Heart left ventricle (tissue), 16 donors: ENCODE data around the gene CYB5B. TPM values are rescaled to one million over a fixed set of nuclear protein-coding genes. Genes with fewer than 3 reads are reported as not detected.
A peak's percentile ranks its signal among the peaks of the same experiment; 100 is the strongest.

Experiments used
- ATAC-seq, 4 donors: fragments of 200-7000 bp; cut with Tn5 transposase; one replicate each; pipeline ENCODE4 v1.9.1; 2020 to 2022; ENCODE audit warnings: moderate library complexity in 4 of 4, mild to moderate bottlenecking in 3 of 4, moderate number of reproducible peaks in 1 of 4
- DNase-seq, 5 donors: peaks; one replicate each; pipeline ENCODE4 v3.0.0-alpha.2; 2020
- H3K27ac ChIP-seq, 12 donors: fragments of 200-600 bp; sonication (generic) in 4 of 12; one replicate each; pipeline versions ENCODE4 v1.5.0 to v1.8.0; 2016 to 2022; ENCODE audit warnings: mild to moderate bottlenecking in 2 of 12
- H3K27me3 ChIP-seq, 9 donors: fragments of 200-600 bp; sonication (generic) in 2 of 9; one replicate each; pipeline versions ENCODE4 v1.5.1 to v1.8.0; 2016 to 2022; ENCODE audit warnings: mild to moderate bottlenecking in 3 of 9
- H3K36me3 ChIP-seq, 9 donors: fragments of 200-600 bp; sonication (generic) in 2 of 9; one replicate each; pipeline versions ENCODE4 v1.5.0 to v1.8.0; 2018 to 2022; ENCODE audit warnings: mild to moderate bottlenecking in 2 of 9
- H3K4me1 ChIP-seq, 12 donors: fragments of 200-600 bp; sonication (generic) in 4 of 12; one replicate each; pipeline versions ENCODE4 v1.5.0 to v1.8.0; 2016 to 2022; ENCODE audit warnings: mild to moderate bottlenecking in 3 of 12
- H3K4me3 ChIP-seq, 12 donors: fragments of 200-600 bp; sonication (generic) in 4 of 12; one replicate each; pipeline versions ENCODE4 v1.5.0 to v1.8.0; 2017 to 2022; ENCODE audit warnings: mild to moderate bottlenecking in 9 of 12, moderate library complexity in 4 of 12
- H3K9me3 ChIP-seq, 12 donors: fragments of 200-600 bp; sonication (generic) in 4 of 12; one replicate each; pipeline versions ENCODE4 v1.5.0 to v1.8.0; 2016 to 2022; ENCODE audit warnings: mild to moderate bottlenecking in 1 of 12
- CTCF ChIP-seq, 12 donors: fragments of 200-600 bp; sonication (generic) in 4 of 12; IDR thresholded peaks; one replicate each; pipeline versions ENCODE4 v1.5.0 to v1.8.0; 2018 to 2022; ENCODE audit warnings: antibody characterized with exemption in 12 of 12, mild to moderate bottlenecking in 5 of 12
- POLR2A ChIP-seq, 2 donors: fragments of 450-650 bp; IDR thresholded peaks; one replicate each; pipeline ENCODE4 v1.6.1; 2017; ENCODE audit warnings: antibody characterized with exemption in 2 of 2, mild to moderate bottlenecking in 2 of 2, moderate library complexity in 2 of 2
- WGBS, 4 donors: extraction: QIAGEN DNeasy Blood & Tissue Kit in 2 of 4; methylation state at CpG; one replicate each; pipeline versions ENCODE4 v1.1.5 to v1.1.7; 2013 to 2018; 5-methylcytosine and 5-hydroxymethylcytosine counted together
- intact Hi-C, 10 donors: fragments of 100-400 bp; cut with DNase I; formaldehyde crosslinking; loops; one replicate each; pipeline versions ENCODE4 v1.11.1 to v1.14.2; 2022
- polyA plus RNA-seq, 2 donors: library from polyadenylated mRNA; stranded (reverse); fragments of 200-250 nt; gene quantifications; one replicate each; pipeline ENCODE4 v1.2.3, GENCODE V29; 2013
- total RNA-seq, 9 donors: library from RNA; depleted of rRNA in 2 of 9; stranded (reverse); fragments of >200 nt in 2 of 9; fragmentation: NEBNext Ultra II Directional in 3 of 9; extraction: Animal tissue kit (Norgen Biotek cat#: 25700) in 3 of 9; gene quantifications; one replicate each; pipeline versions ENCODE4 v1.1.0 to v1.2.4, GENCODE V29; 2016 to 2023
- donor health status: ischemic (EF 13 %, LVEDD 7.1; RV severe dilation, severe dysfunction).
- donor health status: healthy with polysubstance abuse.
- donor health status: DM: no; HTN: yes; CAD: no.
- donor health status: DM: no; HTN: no; CAD: no.
- donor health status: ischemic (EF 25% LVEDD 6.9; RV normal size, moderate dysfunction).
- donor health status: ischemic (EF 25% LVEDD 5.7; RV mildly dilated, moderate dysfunction).
- donor health status: healthy.
- donor health status: DM: yes; HTN: yes; CAD: no.
- donor health status: ischemic (EF 35%, LVEDD 5.7; RV mildly dilated, moderate dysfunction).
- donor health status: nonischemic (EF 11% LVEDD 7.7; RV severe dilation, severe dysfunction).
- donor health status: DM: yes; HTN: yes; CAD: no.
- donor health status: PGD.
- donor health status: ischemic (EF 29% LVEDD 5.4; RV normal size, mild dysfunction).
- donor health status: nonischemic (EF 23%, LVEDD 6.1; RV moderate dilation, normal function).

Gene CYB5B
- total and polyA plus RNA-seq, 11 donors, result 31.1 to 89.2 (median 65.0) TPM

- 44 to 51% (median 44%) methylated on average over 13 of the region's 13 CpGs for WGBS, 4 donors
- Histone ChIP-seq H3K4me1 (peaks cover 0 to 34% (median 19%) of the 10 kb centered on the region in 12 donors), H3K36me3 (no peaks in the 10 kb centered on the region), H3K9me3 (no peaks in the 10 kb centered on the region), H3K4me3 (no peak overlapping the region), H3K27me3 (no peaks in the 10 kb centered on the region), H3K27ac (peak overlapping the region in 11 of 12 donors; percentile 47 to 86 (median 68))
- TF ChIP-seq POLR2A (IDR thresholded peaks at IDR 0.05), result no peak
- TF ChIP-seq CTCF (IDR thresholded peaks at IDR 0.05), result peak in 9 of 12 donors; percentile 54 to 83 (median 70)
- ATAC-seq (peak; percentile 29 to 55 (median 47)), DNase-seq (peak in 3 of 5 donors; percentile 61 to 76 (median 72))
- intact Hi-C loops, result loop anchor here in 9 of 10 donors (2.0 to 10.0 kb wide), 18 partner anchors 28 to 368 kb away; partner anchors contain the start of genes NOB1 (in 6 of the 9), NFAT5 (in 4 of the 9), CYB5B (in 2 of the 9) and WWP2 (in 1 of the 9)
Observed at GRCh38 chr16:69396187-69397061, 28.0 kb upstream of the CYB5B start.

GRCh38 chr16:69397821-69398521 lies 26.4 kb upstream of the CYB5B start:
- 13 to 25% (median 18%) methylated on average over 6 of the region's 6 CpGs for WGBS, 4 donors

GRCh38 chr16:69399361-69399760 lies 25.1 kb upstream of the CYB5B start:
- Histone ChIP-seq H3K4me1 (peaks cover 0 to 53% (median 23%) of the 10 kb centered on the region in 12 donors), H3K27ac (no peak overlapping the region), H3K36me3 (no peaks in the 10 kb centered on the region), H3K9me3 (no peaks in the 10 kb centered on the region), H3K27me3 (no peaks in the 10 kb centered on the region), H3K4me3 (no peak overlapping the region)
- WGBS, 4 donors, result 64 to 74% (median 70%) methylated on average over 3 of the region's 3 CpGs
- TF ChIP-seq CTCF (IDR thresholded peaks at IDR 0.05) (no peak), POLR2A (IDR thresholded peaks at IDR 0.05) (no peak)
- intact Hi-C loops, result loop anchor here in 9 of 10 donors (2.0 to 10.0 kb wide), 17 partner anchors 65 to 365 kb away; partner anchors contain the start of genes NOB1 (in 5 of the 9), NFAT5 (in 4 of the 9) and WWP2 (in 1 of the 9)
- no peak for DNase-seq
- no peak for ATAC-seq

More at GRCh38 chr16:69397821-69398521, 26.4 kb upstream of the CYB5B start:
- Histone ChIP-seq H3K4me1 (peaks cover 0 to 45% (median 19%) of the 10 kb centered on the region in 12 donors), H3K4me3 (peak overlapping the region in 5 of 12 donors; percentile 10 to 29 (median 21)), H3K9me3 (no peaks in the 10 kb centered on the region), H3K27me3 (no peaks in the 10 kb centered on the region), H3K27ac (peak overlapping the region; percentile 14 to 87 (median 78)), H3K36me3 (no peaks in the 10 kb centered on the region)
- ATAC-seq (peak; percentile 83 to 91 (median 85)), DNase-seq (peak in 4 of 5 donors; percentile 41 to 71 (median 50))
- TF ChIP-seq CTCF (IDR thresholded peaks at IDR 0.05) (peak; percentile 41 to 75 (median 64)), POLR2A (IDR thresholded peaks at IDR 0.05) (no peak)
- intact Hi-C loops, result loop anchor here in 9 of 10 donors (2.0 to 10.0 kb wide), 19 partner anchors 27 to 367 kb away; partner anchors contain the start of genes NOB1 (in 6 of the 9), NFAT5 (in 5 of the 9), CYB5B (in 2 of the 9) and WWP2 (in 1 of the 9)
